Keratinocyte (primary cell): Measurements from ENCODE around the gene KCNMA1. TPM values are rescaled to one million over a fixed set of nuclear protein-coding genes. Genes with fewer than 3 reads are reported as not detected.

Experiments used
- DNase-seq: peaks from one replicate; pipeline ENCODE4 v3.0.0-alpha.2; 2011; ENCODE audit warnings: low read depth, missing footprints, low spot score
- FAIRE-seq: peaks from 2 replicates; lab custom pipeline; 2011; peaks lifted over from hg19 to GRCh38; lab: Jason Lieb, UNC
- H2AFZ ChIP-seq: 2 replicates; pipeline ENCODE4 v1.6.0; 2012; ENCODE audit warnings: low read length, control low read depth, inconsistent platforms; ENCODE audit not compliant: control insufficient read depth
- H3K27ac ChIP-seq: 2 replicates; pipeline ENCODE4 v1.5.1; 2011; ENCODE audit warnings: low read length; ENCODE audit not compliant: control insufficient read depth, insufficient read depth
- H3K27me3 ChIP-seq: 3 replicates; pipeline ENCODE4 v1.6.0; 2011; ENCODE audit warnings: low read length; ENCODE audit not compliant: control insufficient read depth, insufficient read depth; ENCODE audit errors: extremely low read depth
- H3K36me3 ChIP-seq, 2 experiments: 2 replicates in 1 of 2; 3 replicates in 1 of 2; pipeline ENCODE4 v1.5.1; 2011; ENCODE audit warnings: low read length in 2 of 2, mild to moderate bottlenecking in 1 of 2; ENCODE audit not compliant: control insufficient read depth in 2 of 2, insufficient read depth in 2 of 2; ENCODE audit errors: extremely low read depth in 1 of 2
- H3K4me1 ChIP-seq: 3 replicates; pipeline ENCODE4 v1.5.1; 2011; ENCODE audit warnings: low read length; ENCODE audit not compliant: control insufficient read depth, insufficient read depth; ENCODE audit errors: extremely low read depth
- H3K4me2 ChIP-seq: 3 replicates; pipeline ENCODE4 v1.6.0; 2011; ENCODE audit warnings: low read depth, low read length; ENCODE audit not compliant: control insufficient read depth, insufficient read depth; ENCODE audit errors: extremely low read depth
- H3K4me3 ChIP-seq, 3 experiments: fragments of 200-600 bp in 1 of 3; sonication (generic) in 1 of 3; 2 replicates in 2 of 3; 3 replicates in 1 of 3; pipeline ENCODE4 v1.5.1; 2011 to 2016; ENCODE audit warnings: low read length in 3 of 3, mild to moderate bottlenecking in 3 of 3, control low read depth in 2 of 3, inconsistent platforms in 1 of 3, low read depth in 1 of 3, mixed read lengths in 1 of 3, mixed run types in 1 of 3, moderate library complexity in 1 of 3; ENCODE audit not compliant: control insufficient read depth in 2 of 3, insufficient read depth in 2 of 3; ENCODE audit errors: extremely low read depth in 1 of 3
- H3K79me2 ChIP-seq: 2 replicates; pipeline ENCODE4 v1.6.0; 2012; ENCODE audit warnings: low read length; ENCODE audit not compliant: control insufficient read depth, insufficient read depth
- H3K9ac ChIP-seq: 3 replicates; pipeline ENCODE4 v1.6.0; 2011; ENCODE audit warnings: low read length; ENCODE audit not compliant: control insufficient read depth, insufficient read depth; ENCODE audit errors: extremely low read depth
- H3K9me1 ChIP-seq: 3 replicates; pipeline ENCODE4 v1.6.0; 2011; ENCODE audit warnings: low read length; ENCODE audit not compliant: control insufficient read depth, insufficient read depth; ENCODE audit errors: extremely low read depth
- H3K9me3 ChIP-seq: 2 replicates; pipeline ENCODE4 v1.5.1; 2012; ENCODE audit warnings: low read depth, low read length; ENCODE audit not compliant: control insufficient read depth
- H4K20me1 ChIP-seq: 3 replicates; pipeline ENCODE4 v1.6.0; 2011; ENCODE audit warnings: low read length; ENCODE audit not compliant: control insufficient read depth, insufficient read depth; ENCODE audit errors: extremely low read depth
- CTCF ChIP-seq, 3 experiments: IDR thresholded peaks in 1 of 3; conservative IDR thresholded peaks in 1 of 3; optimal IDR thresholded peaks in 1 of 3; 2 replicates in 2 of 3; 3 replicates in 1 of 3; pipeline versions ENCODE3 to v1.5.1; 2011; ENCODE audit warnings: low read length in 3 of 3, mild to moderate bottlenecking in 3 of 3, moderate library complexity in 2 of 3, control low read depth in 1 of 3, inconsistent platforms in 1 of 3; ENCODE audit not compliant: insufficient read depth in 2 of 3; ENCODE audit errors: extremely low read depth in 1 of 3
- EZH2 ChIP-seq: IDR thresholded peaks from one replicate; pipeline ENCODE4 v1.6.1; 2012; ENCODE audit warnings: inconsistent platforms, mild to moderate bottlenecking, low read length, moderate library complexity
- dilution Hi-C: fragments of 300-500 bp; cut with MboI; formaldehyde crosslinking; loops from one replicate; pipeline ENCODE4 v1.7.0; 2020; ENCODE audit warnings: low sequenced_read_pairs; ENCODE audit not compliant: extremely low pct_ligation_motif_present
- polyA plus RNA-seq, 5 experiments: library from polyadenylated mRNA; depleted of rRNA in 3 of 5; stranded (reverse) in 3 of 5; stranded (forward) in 1 of 5; unstranded in 1 of 5; fragments of >200 nt; gene quantifications; 1 replicate in 1 of 5; 2 replicates in 3 of 5; 3 replicates in 1 of 5; pipeline versions ENCODE4 v1.2.1 to v1.2.3, GENCODE V29; 2011 to 2012; ENCODE audit warnings: missing spikeins in 2 of 5, low read depth in 1 of 5, low replicate concordance in 1 of 5

KCNMA1 gene
- polyA plus RNA-seq, 1 donor (not counting 4 experiments of a cell fraction or from before 2014, with no cell fraction given): 6.3 TPM

GRCh38 chr10:77031531-77032187 lies 605.9 kb downstream of the KCNMA1 start:
- FAIRE-seq (no peak), DNase-seq (no peak)
- Histone ChIP-seq H3K4me3 (no peak overlapping the region), H4K20me1 (no peaks in the 10 kb centered on the region), H3K27ac (no peak overlapping the region), H3K9me1 (no peaks in the 10 kb centered on the region), H3K4me2 (no peak overlapping the region), H3K36me3 (no peaks in the 10 kb centered on the region), H3K79me2 (no peaks in the 10 kb centered on the region), H3K27me3 (peaks cover 4% of the 10 kb centered on the region), H3K9ac (no peak overlapping the region), H3K4me1 (no peaks in the 10 kb centered on the region), H3K9me3 (no peaks in the 10 kb centered on the region), H2AFZ (no peak overlapping the region)
- TF ChIP-seq EZH2 (no peak), CTCF (optimal IDR thresholded peaks at IDR 0.05 in 1 of 3, IDR thresholded peaks at IDR 0.05 in 1 of 3, conservative IDR thresholded peaks at IDR 0.05 in 1 of 3; ENCODE audit: extremely low read depth in 1 of 3, insufficient read depth in 2 of 3, low read length in 3 of 3) (no peak)
- dilution Hi-C loops: no loop called here

- TF ChIP-seq EZH2 (no peak), CTCF (optimal IDR thresholded peaks at IDR 0.05 in 1 of 3, IDR thresholded peaks at IDR 0.05 in 1 of 3, conservative IDR thresholded peaks at IDR 0.05 in 1 of 3; ENCODE audit: extremely low read depth in 1 of 3, insufficient read depth in 2 of 3, low read length in 3 of 3) (no peak)
- Histone ChIP-seq H3K79me2 (no peaks in the 10 kb centered on the region), H3K4me2 (no peak overlapping the region), H2AFZ (no peak overlapping the region), H3K27me3 (peaks cover 4% of the 10 kb centered on the region), H3K9ac (no peak overlapping the region), H3K27ac (no peak overlapping the region), H3K4me1 (no peaks in the 10 kb centered on the region), H4K20me1 (no peaks in the 10 kb centered on the region), H3K9me1 (no peaks in the 10 kb centered on the region), H3K9me3 (no peaks in the 10 kb centered on the region), H3K36me3 (no peaks in the 10 kb centered on the region), H3K4me3 (no peak overlapping the region)
- no peak for DNase-seq
- dilution Hi-C loops: no loop called here
- FAIRE-seq: no peak
Observed at GRCh38 chr10:77030974-77031373, 606.6 kb downstream of the KCNMA1 start.
